SK-N-SH treated with all-trans-retinoic acid at 6 μM for 48 hours (cell line): ENCODE results near the gene PXMP2.

Source experiments
- ATAC-seq: fragments of 200-7000 bp; cut with Tn5 transposase; 3 replicates; pipeline ENCODE4 v1.9.1; 2020; ENCODE audit warnings: mild to moderate bottlenecking, moderate library complexity
- CREB5 ChIP-seq: fragments of 250-450 bp; sonication (Bioruptor Pico); IDR thresholded peaks from 2 replicates; pipeline ENCODE4 v1.5.1; 2020; ENCODE audit warnings: low read depth, mild to moderate bottlenecking, moderate library complexity
- CSDC2 ChIP-seq: fragments of 250-450 bp; sonication (Bioruptor Pico); IDR thresholded peaks from 2 replicates; pipeline ENCODE4 v1.5.0; 2020; ENCODE audit warnings: mild to moderate bottlenecking, moderate library complexity
- ESRRG ChIP-seq: fragments of 250-450 bp; sonication (Bioruptor Pico); IDR thresholded peaks from 2 replicates; pipeline ENCODE4 v1.6.1; 2021; ENCODE audit warnings: mild to moderate bottlenecking
- GLIS3 ChIP-seq: fragments of 250-450 bp; sonication (Bioruptor Pico); IDR thresholded peaks from 2 replicates; pipeline ENCODE4 v1.5.0; 2020; ENCODE audit warnings: mild to moderate bottlenecking, moderate library complexity
- OSR1 ChIP-seq: fragments of 250-450 bp; sonication (Bioruptor Pico); IDR thresholded peaks from 2 replicates; pipeline ENCODE4 v1.8.0; 2022; ENCODE audit warnings: moderate library complexity, mild to moderate bottlenecking, inconsistent platforms
- PATZ1 ChIP-seq: fragments of 250-450 bp; sonication (Bioruptor Pico); IDR thresholded peaks from 2 replicates; pipeline ENCODE4 v1.8.0; 2020; ENCODE audit warnings: mild to moderate bottlenecking, moderate library complexity, borderline replicate concordance
- POU6F1 ChIP-seq: fragments of 250-450 bp; sonication (Bioruptor Pico); IDR thresholded peaks from 2 replicates; pipeline ENCODE4 v1.8.0; 2021; ENCODE audit warnings: low read depth, mild to moderate bottlenecking, moderate library complexity, borderline replicate concordance
- PPARA ChIP-seq: fragments of 250-450 bp; sonication (Bioruptor Pico); IDR thresholded peaks from 2 replicates; pipeline ENCODE4 v1.5.0; 2020; ENCODE audit warnings: mild to moderate bottlenecking, borderline replicate concordance
- RARB ChIP-seq: fragments of 250-450 bp; sonication (Bioruptor Pico); IDR thresholded peaks from 2 replicates; pipeline ENCODE4 v1.8.0; 2021; ENCODE audit warnings: mild to moderate bottlenecking, moderate library complexity
- SNAI2 ChIP-seq: fragments of 250-450 bp; sonication (Bioruptor Pico); IDR thresholded peaks from 2 replicates; pipeline ENCODE4 v1.5.0; 2020; ENCODE audit warnings: mild to moderate bottlenecking, moderate library complexity
- TCF4 ChIP-seq: fragments of 250-450 bp; sonication (Bioruptor Pico); IDR thresholded peaks from 2 replicates; pipeline ENCODE4 v1.8.0; 2021; ENCODE audit warnings: mild to moderate bottlenecking, moderate library complexity, borderline replicate concordance
- TSHZ2 ChIP-seq: fragments of 250-450 bp; sonication (Bioruptor Pico); IDR thresholded peaks from 2 replicates; pipeline ENCODE4 v1.5.0; 2020; ENCODE audit warnings: mild to moderate bottlenecking, moderate library complexity
- ZC3H10 ChIP-seq: fragments of 250-450 bp; sonication (Bioruptor Pico); IDR thresholded peaks from 2 replicates; pipeline ENCODE4 v1.5.1; 2021; ENCODE audit warnings: mild to moderate bottlenecking, moderate library complexity
- ZFP3 ChIP-seq: fragments of 250-450 bp; sonication (Bioruptor Pico); IDR thresholded peaks from 2 replicates; pipeline ENCODE4 v1.5.0; 2020; ENCODE audit warnings: mild to moderate bottlenecking, moderate library complexity
- ZNF565 ChIP-seq: fragments of 450-650 bp; formaldehyde crosslinking; conservative IDR thresholded peaks from 2 replicates; pipeline ENCODE4 v1.5.0; 2020; ENCODE audit warnings: low read depth, mild to moderate bottlenecking, moderate library complexity

Gene PXMP2

GRCh38 chr12:132687211-132688164 lies at the start of gene PXMP2, which contains the start of gene POLE:
Gene PXMP2, plus strand, starts transcription at chr12:132687587. Its CDS starts 84 bp downstream, at chr12:132687671.
Gene POLE, minus strand, starts transcription at chr12:132687342. Its CDS starts 27 bp downstream, at chr12:132687315.
- peak; percentile 99 for ATAC-seq
- 0 out of 2 replicates have a peak, but pooled peaks have one; percentile 30 for TF ChIP-seq TSHZ2
- TF ChIP-seq SNAI2 (CRISPR knock-in tag): no peak

- no peak for ATAC-seq
These were observed 49.6 kb upstream of the PXMP2 start for GRCh38 chr12:132637811-132638210.

GRCh38 chr12:132638541-132639408 lies 48.6 kb upstream of the PXMP2 start:
- peak; percentile 86 for ATAC-seq
- TF ChIP-seq OSR1 (CRISPR knock-in tag) (no peak), TCF4 (no peak), SNAI2 (CRISPR knock-in tag) (no peak), ESRRG (no peak), PPARA (no peak), ZFP3 (no peak), CSDC2 (CRISPR knock-in tag) (no peak), ZC3H10 (CRISPR knock-in tag) (no peak), PATZ1 (CRISPR knock-in tag) (no peak), GLIS3 (CRISPR knock-in tag) (no peak), RARB (CRISPR knock-in tag) (no peak)

More at GRCh38 chr12:132637811-132638210, 49.6 kb upstream of the PXMP2 start:
- TF ChIP-seq POU6F1 (no peak), ESRRG (no peak), CREB5 (CRISPR knock-in tag) (no peak), ZNF565 (no peak), TSHZ2 (no peak), TCF4 (no peak)
- TF ChIP-seq, all 23 proteins: peak for 0
